MM.1S (cell line): ENCODE data around the gene POLR2E.
A peak's percentile ranks its signal among the peaks of the same experiment; 100 is the strongest.

Experiments used
- DNase-seq: peaks from one replicate; pipeline ENCODE4 v3.0.0-alpha.2; 2015
- H2AFZ ChIP-seq: fragments of 300-600 bp; sonication (generic); 2 replicates; pipeline ENCODE4 v1.6.0; 2016; ENCODE audit warnings: antibody characterized with exemption, low read length
- H3F3A ChIP-seq: fragments of 300-600 bp; sonication (generic); 2 replicates; pipeline ENCODE4 v1.6.1; 2016; ENCODE audit warnings: mild to moderate bottlenecking, antibody characterized with exemption, low read length, moderate library complexity, mixed read lengths; ENCODE audit not compliant: insufficient read depth
- H3K27ac ChIP-seq: fragments of 300-600 bp; sonication (generic); 2 replicates; pipeline ENCODE4 v1.5.1; 2016; ENCODE audit warnings: mild to moderate bottlenecking, low read length
- H3K27me3 ChIP-seq: fragments of 300-600 bp; sonication (generic); replicated peaks from 2 replicates; pipeline ENCODE4 v1.6.0; 2016; ENCODE audit warnings: low read length; ENCODE audit not compliant: insufficient read depth
- H3K36me3 ChIP-seq: fragments of 300-600 bp; sonication (generic); replicated peaks from 2 replicates; pipeline ENCODE4 v1.6.1; 2016; ENCODE audit warnings: mild to moderate bottlenecking, low read length, mixed read lengths; ENCODE audit not compliant: insufficient read depth
- H3K4me1 ChIP-seq: fragments of 300-600 bp; sonication (generic); 2 replicates; pipeline ENCODE4 v1.6.1; 2016; ENCODE audit warnings: low read length, mixed read lengths
- H3K4me2 ChIP-seq: fragments of 300-600 bp; sonication (generic); 2 replicates; pipeline ENCODE4 v1.6.0; 2016; ENCODE audit warnings: low read depth, low read length
- H3K4me3 ChIP-seq: fragments of 300-600 bp; sonication (generic); 2 replicates; pipeline ENCODE4 v1.5.1; 2016; ENCODE audit warnings: low read length, mixed read lengths
- H3K79me2 ChIP-seq: fragments of 300-600 bp; sonication (generic); 2 replicates; pipeline ENCODE4 v1.6.1; 2016; ENCODE audit warnings: mixed run types, low read length, mixed read lengths
- H3K9ac ChIP-seq: fragments of 300-600 bp; sonication (generic); 2 replicates; pipeline ENCODE4 v1.6.1; 2016; ENCODE audit warnings: low read length, mixed read lengths
- H3K9me2 ChIP-seq: fragments of 300-600 bp; sonication (generic); replicated peaks from 2 replicates; pipeline ENCODE4 v1.6.1; 2016; ENCODE audit warnings: mild to moderate bottlenecking, low read length, mixed read lengths; ENCODE audit not compliant: insufficient read depth
- H3K9me3 ChIP-seq: fragments of 300-600 bp; sonication (generic); replicated peaks from 2 replicates; pipeline ENCODE4 v1.6.1; 2016; ENCODE audit warnings: mild to moderate bottlenecking, low read length, mixed read lengths; ENCODE audit not compliant: insufficient read depth
- H4K20me1 ChIP-seq: fragments of 300-600 bp; sonication (generic); 2 replicates; pipeline ENCODE4 v1.6.1; 2016; ENCODE audit warnings: mild to moderate bottlenecking, low read length, moderate library complexity, mixed read lengths; ENCODE audit not compliant: insufficient read depth
- EZH2 ChIP-seq: fragments of 300-600 bp; sonication (generic); optimal IDR thresholded peaks from 2 replicates; pipeline ENCODE3; 2017; ENCODE audit warnings: low read depth, mild to moderate bottlenecking, antibody characterized with exemption, low read length, mixed read lengths
- EZH2phosphoT487 ChIP-seq: fragments of 300-600 bp; sonication (generic); IDR thresholded peaks from 2 replicates; pipeline ENCODE4 v1.6.1; 2018; ENCODE audit warnings: antibody characterized with exemption, low read length
- TF ChIP-seq, protein P1 (sequence below): fragments of 300-600 bp; sonication (generic); IDR thresholded peaks from 2 replicates; pipeline ENCODE4 v1.5.1; 2016; ENCODE audit warnings: antibody characterized with exemption, low read length, mixed read lengths

The POLR2E gene

GRCh38 chr19:1076046-1076386 is 19.2 kb downstream of the POLR2E start:
- H3K9me2 ChIP-seq: no peaks in the 10 kb centered on the region
- H3F3A ChIP-seq: peaks cover 37% of the 10 kb centered on the region
- TF ChIP-seq EZH2phosphoT487 (no peak), EZH2 (no peak)
- TF ChIP-seq, protein P1, sequence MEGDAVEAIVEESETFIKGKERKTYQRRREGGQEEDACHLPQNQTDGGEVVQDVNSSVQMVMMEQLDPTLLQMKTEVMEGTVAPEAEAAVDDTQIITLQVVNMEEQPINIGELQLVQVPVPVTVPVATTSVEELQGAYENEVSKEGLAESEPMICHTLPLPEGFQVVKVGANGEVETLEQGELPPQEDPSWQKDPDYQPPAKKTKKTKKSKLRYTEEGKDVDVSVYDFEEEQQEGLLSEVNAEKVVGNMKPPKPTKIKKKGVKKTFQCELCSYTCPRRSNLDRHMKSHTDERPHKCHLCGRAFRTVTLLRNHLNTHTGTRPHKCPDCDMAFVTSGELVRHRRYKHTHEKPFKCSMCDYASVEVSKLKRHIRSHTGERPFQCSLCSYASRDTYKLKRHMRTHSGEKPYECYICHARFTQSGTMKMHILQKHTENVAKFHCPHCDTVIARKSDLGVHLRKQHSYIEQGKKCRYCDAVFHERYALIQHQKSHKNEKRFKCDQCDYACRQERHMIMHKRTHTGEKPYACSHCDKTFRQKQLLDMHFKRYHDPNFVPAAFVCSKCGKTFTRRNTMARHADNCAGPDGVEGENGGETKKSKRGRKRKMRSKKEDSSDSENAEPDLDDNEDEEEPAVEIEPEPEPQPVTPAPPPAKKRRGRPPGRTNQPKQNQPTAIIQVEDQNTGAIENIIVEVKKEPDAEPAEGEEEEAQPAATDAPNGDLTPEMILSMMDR: no peak
- H3K4me1 ChIP-seq: peaks cover 20% of the 10 kb centered on the region
- no peaks in the 10 kb centered on the region for H3K9me3 ChIP-seq
- peaks cover 80% of the 10 kb centered on the region for H3K79me2 ChIP-seq
- H3K27me3 ChIP-seq: no peaks in the 10 kb centered on the region
- H3K36me3 ChIP-seq: peaks cover 20% of the 10 kb centered on the region
- H4K20me1 ChIP-seq: 0 out of 2 replicates have a peak, but pooled peaks cover 5% of the 10 kb centered on the region
- no peak overlapping the region for H3K4me3 ChIP-seq
- no peak overlapping the region for H2AFZ ChIP-seq
- H3K4me2 ChIP-seq: no peak overlapping the region; the same call in 1 of the 2 replicates
- H3K9ac ChIP-seq: no peak overlapping the region
- peak overlapping the region; percentile 80; the same call in 1 of the 2 replicates for H3K27ac ChIP-seq
- no peak for DNase-seq

- Histone ChIP-seq H2AFZ (no peak overlapping the region), H3K9ac (no peak overlapping the region), H3K9me2 (no peaks in the 10 kb centered on the region), H3K4me3 (no peak overlapping the region), H3K9me3 (no peaks in the 10 kb centered on the region), H3K27me3 (no peaks in the 10 kb centered on the region), H3K4me2 (peak overlapping the region; percentile 26; the same call in 1 of the 2 replicates), H3F3A (peaks cover 35% of the 10 kb centered on the region), H3K4me1 (peaks cover 20% of the 10 kb centered on the region), H4K20me1 (0 out of 2 replicates have a peak, but pooled peaks cover 5% of the 10 kb centered on the region), H3K27ac (no peak overlapping the region), H3K79me2 (peaks cover 80% of the 10 kb centered on the region), H3K36me3 (peaks cover 11% of the 10 kb centered on the region)
- no peak for TF ChIP-seq EZH2
- TF ChIP-seq EZH2phosphoT487: no peak
- TF ChIP-seq, protein P1: no peak
- DNase-seq: peak; percentile 74
Measured at GRCh38 chr19:1074544-1075283, 20.5 kb downstream of the POLR2E start.

DNA sequence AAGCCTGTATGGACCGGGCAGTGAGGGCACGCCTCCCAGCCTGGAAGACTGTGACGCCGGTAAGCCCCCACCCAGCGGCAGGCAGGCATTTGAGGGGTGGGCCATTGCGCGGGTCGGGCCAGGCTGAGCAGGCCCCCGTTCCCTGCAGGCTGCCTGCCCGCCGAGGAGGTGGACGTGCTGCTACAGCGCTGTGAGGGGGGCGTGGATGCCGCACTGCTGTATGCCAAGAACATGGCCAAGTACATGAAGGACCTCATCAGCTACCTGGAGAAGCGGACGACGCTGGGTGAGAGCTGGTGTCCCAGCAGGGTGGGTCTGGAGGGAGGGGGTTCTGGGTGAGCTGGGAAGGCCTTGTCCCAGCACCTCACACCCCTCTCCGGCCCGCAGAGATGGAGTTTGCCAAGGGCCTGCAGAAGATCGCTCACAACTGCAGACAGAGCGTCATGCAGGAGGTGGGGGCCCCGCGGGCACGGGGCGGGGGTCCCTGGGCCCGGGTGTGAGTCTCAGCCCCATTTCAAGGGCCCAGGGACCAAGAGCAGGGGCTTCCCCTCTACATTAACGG is 21.1 kb downstream of the POLR2E start:
- Histone ChIP-seq H4K20me1 (0 out of 2 replicates have a peak, but pooled peaks cover 5% of the 10 kb centered on the region), H3K27me3 (no peaks in the 10 kb centered on the region), H3K36me3 (peaks cover 6% of the 10 kb centered on the region), H3F3A (peaks cover 42% of the 10 kb centered on the region), H3K4me2 (no peak overlapping the region), H3K4me1 (peaks cover 26% of the 10 kb centered on the region), H2AFZ (no peak overlapping the region), H3K4me3 (no peak overlapping the region), H3K9me3 (no peaks in the 10 kb centered on the region), H3K9me2 (no peaks in the 10 kb centered on the region), H3K79me2 (peaks cover 80% of the 10 kb centered on the region), H3K9ac (no peak overlapping the region), H3K27ac (no peak overlapping the region)
- TF ChIP-seq EZH2phosphoT487 (no peak), EZH2 (no peak)
- TF ChIP-seq, protein P1: no peak
- no peak for DNase-seq
